ENCODE results near the gene CDH24. TPM values are rescaled to one million over a fixed set of nuclear protein-coding genes. Genes with fewer than 3 reads are reported as not detected.

Gene CDH24
- total and polyA plus RNA-seq, 2 of the 8 experiments (the other 6 are each of a cell fraction or from before 2014, with no cell fraction given) = 18.1 to 27.6 TPM

- TF ChIP-seq, protein P1, sequence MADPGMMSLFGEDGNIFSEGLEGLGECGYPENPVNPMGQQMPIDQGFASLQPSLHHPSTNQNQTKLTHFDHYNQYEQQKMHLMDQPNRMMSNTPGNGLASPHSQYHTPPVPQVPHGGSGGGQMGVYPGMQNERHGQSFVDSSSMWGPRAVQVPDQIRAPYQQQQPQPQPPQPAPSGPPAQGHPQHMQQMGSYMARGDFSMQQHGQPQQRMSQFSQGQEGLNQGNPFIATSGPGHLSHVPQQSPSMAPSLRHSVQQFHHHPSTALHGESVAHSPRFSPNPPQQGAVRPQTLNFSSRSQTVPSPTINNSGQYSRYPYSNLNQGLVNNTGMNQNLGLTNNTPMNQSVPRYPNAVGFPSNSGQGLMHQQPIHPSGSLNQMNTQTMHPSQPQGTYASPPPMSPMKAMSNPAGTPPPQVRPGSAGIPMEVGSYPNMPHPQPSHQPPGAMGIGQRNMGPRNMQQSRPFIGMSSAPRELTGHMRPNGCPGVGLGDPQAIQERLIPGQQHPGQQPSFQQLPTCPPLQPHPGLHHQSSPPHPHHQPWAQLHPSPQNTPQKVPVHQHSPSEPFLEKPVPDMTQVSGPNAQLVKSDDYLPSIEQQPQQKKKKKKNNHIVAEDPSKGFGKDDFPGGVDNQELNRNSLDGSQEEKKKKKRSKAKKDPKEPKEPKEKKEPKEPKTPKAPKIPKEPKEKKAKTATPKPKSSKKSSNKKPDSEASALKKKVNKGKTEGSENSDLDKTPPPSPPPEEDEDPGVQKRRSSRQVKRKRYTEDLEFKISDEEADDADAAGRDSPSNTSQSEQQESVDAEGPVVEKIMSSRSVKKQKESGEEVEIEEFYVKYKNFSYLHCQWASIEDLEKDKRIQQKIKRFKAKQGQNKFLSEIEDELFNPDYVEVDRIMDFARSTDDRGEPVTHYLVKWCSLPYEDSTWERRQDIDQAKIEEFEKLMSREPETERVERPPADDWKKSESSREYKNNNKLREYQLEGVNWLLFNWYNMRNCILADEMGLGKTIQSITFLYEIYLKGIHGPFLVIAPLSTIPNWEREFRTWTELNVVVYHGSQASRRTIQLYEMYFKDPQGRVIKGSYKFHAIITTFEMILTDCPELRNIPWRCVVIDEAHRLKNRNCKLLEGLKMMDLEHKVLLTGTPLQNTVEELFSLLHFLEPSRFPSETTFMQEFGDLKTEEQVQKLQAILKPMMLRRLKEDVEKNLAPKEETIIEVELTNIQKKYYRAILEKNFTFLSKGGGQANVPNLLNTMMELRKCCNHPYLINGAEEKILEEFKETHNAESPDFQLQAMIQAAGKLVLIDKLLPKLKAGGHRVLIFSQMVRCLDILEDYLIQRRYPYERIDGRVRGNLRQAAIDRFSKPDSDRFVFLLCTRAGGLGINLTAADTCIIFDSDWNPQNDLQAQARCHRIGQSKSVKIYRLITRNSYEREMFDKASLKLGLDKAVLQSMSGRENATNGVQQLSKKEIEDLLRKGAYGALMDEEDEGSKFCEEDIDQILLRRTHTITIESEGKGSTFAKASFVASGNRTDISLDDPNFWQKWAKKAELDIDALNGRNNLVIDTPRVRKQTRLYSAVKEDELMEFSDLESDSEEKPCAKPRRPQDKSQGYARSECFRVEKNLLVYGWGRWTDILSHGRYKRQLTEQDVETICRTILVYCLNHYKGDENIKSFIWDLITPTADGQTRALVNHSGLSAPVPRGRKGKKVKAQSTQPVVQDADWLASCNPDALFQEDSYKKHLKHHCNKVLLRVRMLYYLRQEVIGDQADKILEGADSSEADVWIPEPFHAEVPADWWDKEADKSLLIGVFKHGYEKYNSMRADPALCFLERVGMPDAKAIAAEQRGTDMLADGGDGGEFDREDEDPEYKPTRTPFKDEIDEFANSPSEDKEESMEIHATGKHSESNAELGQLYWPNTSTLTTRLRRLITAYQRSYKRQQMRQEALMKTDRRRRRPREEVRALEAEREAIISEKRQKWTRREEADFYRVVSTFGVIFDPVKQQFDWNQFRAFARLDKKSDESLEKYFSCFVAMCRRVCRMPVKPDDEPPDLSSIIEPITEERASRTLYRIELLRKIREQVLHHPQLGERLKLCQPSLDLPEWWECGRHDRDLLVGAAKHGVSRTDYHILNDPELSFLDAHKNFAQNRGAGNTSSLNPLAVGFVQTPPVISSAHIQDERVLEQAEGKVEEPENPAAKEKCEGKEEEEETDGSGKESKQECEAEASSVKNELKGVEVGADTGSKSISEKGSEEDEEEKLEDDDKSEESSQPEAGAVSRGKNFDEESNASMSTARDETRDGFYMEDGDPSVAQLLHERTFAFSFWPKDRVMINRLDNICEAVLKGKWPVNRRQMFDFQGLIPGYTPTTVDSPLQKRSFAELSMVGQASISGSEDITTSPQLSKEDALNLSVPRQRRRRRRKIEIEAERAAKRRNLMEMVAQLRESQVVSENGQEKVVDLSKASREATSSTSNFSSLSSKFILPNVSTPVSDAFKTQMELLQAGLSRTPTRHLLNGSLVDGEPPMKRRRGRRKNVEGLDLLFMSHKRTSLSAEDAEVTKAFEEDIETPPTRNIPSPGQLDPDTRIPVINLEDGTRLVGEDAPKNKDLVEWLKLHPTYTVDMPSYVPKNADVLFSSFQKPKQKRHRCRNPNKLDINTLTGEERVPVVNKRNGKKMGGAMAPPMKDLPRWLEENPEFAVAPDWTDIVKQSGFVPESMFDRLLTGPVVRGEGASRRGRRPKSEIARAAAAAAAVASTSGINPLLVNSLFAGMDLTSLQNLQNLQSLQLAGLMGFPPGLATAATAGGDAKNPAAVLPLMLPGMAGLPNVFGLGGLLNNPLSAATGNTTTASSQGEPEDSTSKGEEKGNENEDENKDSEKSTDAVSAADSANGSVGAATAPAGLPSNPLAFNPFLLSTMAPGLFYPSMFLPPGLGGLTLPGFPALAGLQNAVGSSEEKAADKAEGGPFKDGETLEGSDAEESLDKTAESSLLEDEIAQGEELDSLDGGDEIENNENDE (IDR thresholded peaks at IDR 0.05; ENCODE audit: insufficient replicate concordance, low read length) = no peak
- TF ChIP-seq CHD2 (IDR thresholded peaks at IDR 0.05; ENCODE audit: low read length) (no peak), RBBP5 (IDR thresholded peaks at IDR 0.05; ENCODE audit: borderline replicate concordance, low read depth, low read length) (no peak), SIRT6 (IDR thresholded peaks at IDR 0.05; ENCODE audit: low read length) (no peak), GABPA (IDR thresholded peaks at IDR 0.05; ENCODE audit: borderline replicate concordance, insufficient read depth, low read length) (no peak), TEAD4 (IDR thresholded peaks at IDR 0.05; ENCODE audit: low read depth, low read length) (no peak), RNF2 (IDR thresholded peaks at IDR 0.05; ENCODE audit: borderline replicate concordance, low read depth, low read length, missing control alignments, poor library complexity, severe bottlenecking) (no peak)
Measured at GRCh38 chr14:23090254-23090636, 32.9 kb upstream of the CDH24 start (continued).

Measured in H1 (cell line).